A549 (cell line): Measurements from ENCODE around the gene SLC22A2. TPM values are rescaled to one million over a fixed set of nuclear protein-coding genes. Genes with fewer than 3 reads are reported as not detected.

Experiments used
- ATAC-seq, 2 experiments: fragments of 200-7000 bp in 1 of 2; fragments of >200 bp in 1 of 2; cut with Nextera tagmentation in 1 of 2; cut with Tn5 transposase in 1 of 2; 3 replicates each; pipeline versions ENCODE4 v1.8.0 to v1.9.1; 2018 to 2020; ENCODE audit warnings: mild to moderate bottlenecking in 1 of 2, moderate library complexity in 1 of 2
- CTCF ChIA-PET: fragments of 300-600 bp; sonication (Branson Sonifier 250); formaldehyde crosslinking; extraction: SDS; loops from one replicate; lab custom pipeline; 2021; ENCODE audit warnings: antibody characterized with exemption, inconsistent platforms; lab: Yijun Ruan, JAX
- POLR2A ChIA-PET: fragments of 350-600 bp; formaldehyde crosslinking; extraction: SDS; loops from one replicate; lab custom pipeline; 2021; ENCODE audit warnings: antibody characterized with exemption, inconsistent platforms; lab: Yijun Ruan, JAX
- DNase-seq, 2 experiments: peaks; one replicate each; pipeline versions ENCODE4 v3.0.0 to v3.0.0-alpha.2; 2011 to 2016; ENCODE audit warnings: low read depth in 1 of 2, low spot score in 1 of 2
- FAIRE-seq: peaks from 2 replicates; lab custom pipeline; 2011; peaks lifted over from hg19 to GRCh38; lab: Jason Lieb, UNC
- H3K27ac ChIP-seq, 2 experiments: fragments of >200 bp; sonication (Bioruptor Twin); formaldehyde crosslinking; 3 replicates each; pipeline ENCODE4 v1.5.1; 2016 to 2017
- H3K4me1 ChIP-seq: fragments of >200 bp; sonication (Bioruptor Twin); formaldehyde crosslinking; 3 replicates; pipeline ENCODE4 v1.6.1; 2016
- H3K4me2 ChIP-seq: fragments of >200 bp; sonication (Bioruptor Twin); formaldehyde crosslinking; 3 replicates; pipeline ENCODE4 v1.6.1; 2016
- H3K4me3 ChIP-seq: fragments of >200 bp; sonication (Bioruptor Twin); formaldehyde crosslinking; 3 replicates; pipeline ENCODE4 v1.5.1; 2016
- H3K9me3 ChIP-seq: fragments of >200 bp; sonication (Bioruptor Twin); formaldehyde crosslinking; 3 replicates; pipeline ENCODE4 v1.6.1; 2016
- ATOH8 ChIP-seq: fragments of 250-450 bp; sonication (Bioruptor Pico); IDR thresholded peaks from 2 replicates; pipeline ENCODE4 v1.5.0; 2020; ENCODE audit warnings: low read depth, mild to moderate bottlenecking, moderate library complexity
- CEBPB ChIP-seq, 2 experiments: fragments of >200 bp in 1 of 2; sonication (Bioruptor Twin) in 1 of 2; formaldehyde crosslinking in 1 of 2; IDR thresholded peaks; 2 replicates each; pipeline ENCODE4 v1.6.1; 2012 to 2016
- ESRRA ChIP-seq: fragments of 150-350 bp; IDR thresholded peaks from 2 replicates; pipeline ENCODE4 v1.6.1; 2014; ENCODE audit warnings: mild to moderate bottlenecking, low read length, borderline replicate concordance
- FOSL2 ChIP-seq, 2 experiments: fragments of 450-650 bp in 1 of 2; fragments of >200 bp in 1 of 2; sonication (Bioruptor Twin) in 1 of 2; formaldehyde crosslinking; IDR thresholded peaks; 2 replicates each; pipeline versions ENCODE4 v1.5.0 to v1.6.1; 2016 to 2020; ENCODE audit warnings: mild to moderate bottlenecking in 1 of 2, moderate library complexity in 1 of 2
- HDAC2 ChIP-seq: fragments of 200-600 bp; sonication (generic); IDR thresholded peaks from 2 replicates; pipeline ENCODE4 v1.6.1; 2016
- HMGXB4 ChIP-seq: fragments of 250-450 bp; sonication (Bioruptor Pico); IDR thresholded peaks from 2 replicates; pipeline ENCODE4 v1.5.0; 2021; ENCODE audit warnings: mild to moderate bottlenecking, moderate library complexity, borderline replicate concordance
- JUN ChIP-seq, 2 experiments: fragments of >200 bp; sonication (Bioruptor Twin); formaldehyde crosslinking; IDR thresholded peaks; 2 replicates in 1 of 2; 3 replicates in 1 of 2; pipeline ENCODE4 v1.6.1; 2016 to 2017
- JUNB ChIP-seq: fragments of >200 bp; sonication (Bioruptor Twin); formaldehyde crosslinking; IDR thresholded peaks from 2 replicates; pipeline ENCODE4 v1.6.1; 2016
- KDM1A ChIP-seq: fragments of 200-600 bp; sonication (generic); IDR thresholded peaks from 2 replicates; pipeline ENCODE4 v1.6.1; 2016; ENCODE audit warnings: low read depth, mild to moderate bottlenecking
- MAX ChIP-seq: IDR thresholded peaks from 2 replicates; pipeline ENCODE4 v1.6.1; 2012
- MAZ ChIP-seq: fragments of 150-350 bp; IDR thresholded peaks from 2 replicates; pipeline ENCODE4 v1.6.1; 2014; ENCODE audit warnings: antibody characterized with exemption, low read depth, low read length, borderline replicate concordance
- NR3C1 ChIP-seq: fragments of >200 bp; sonication (Bioruptor Twin); formaldehyde crosslinking; IDR thresholded peaks from 3 replicates; pipeline ENCODE4 v1.6.1; 2017
- POLR2AphosphoS2 ChIP-seq: conservative IDR thresholded peaks from 2 replicates; pipeline ENCODE4 v1.6.1; 2012; ENCODE audit warnings: low read length, improper control_type of control experiment, inconsistent platforms
- RAD21 ChIP-seq, 2 experiments: fragments of >200 bp in 1 of 2; sonication (Bioruptor Twin) in 1 of 2; formaldehyde crosslinking in 1 of 2; IDR thresholded peaks in 1 of 2; conservative IDR thresholded peaks in 1 of 2; 2 replicates in 1 of 2; 3 replicates in 1 of 2; pipeline ENCODE4 v1.6.1; 2012 to 2018; ENCODE audit warnings: inconsistent platforms in 1 of 2
- RARB ChIP-seq: fragments of 250-450 bp; sonication (Bioruptor Pico); IDR thresholded peaks from 2 replicates; pipeline ENCODE4 v1.8.0; 2021; ENCODE audit warnings: mild to moderate bottlenecking, moderate library complexity
- RCOR1 ChIP-seq: fragments of 150-350 bp; IDR thresholded peaks from 2 replicates; pipeline ENCODE4 v1.6.1; 2014; ENCODE audit warnings: antibody characterized with exemption, low read length, low read depth
- SREBF2 ChIP-seq: fragments of 450-650 bp; IDR thresholded peaks from 2 replicates; pipeline ENCODE4 v1.6.1; 2014; ENCODE audit warnings: mild to moderate bottlenecking, moderate library complexity
- TFCP2L1 ChIP-seq: fragments of 250-450 bp; sonication (Bioruptor Pico); IDR thresholded peaks from 2 replicates; pipeline ENCODE4 v1.5.0; 2021; ENCODE audit warnings: mild to moderate bottlenecking
- TP53 ChIP-seq: fragments of 250-450 bp; sonication (Bioruptor Pico); IDR thresholded peaks from 2 replicates; pipeline ENCODE4 v1.5.0; 2021; ENCODE audit warnings: mild to moderate bottlenecking, moderate library complexity
- USF2 ChIP-seq: fragments of 450-650 bp; IDR thresholded peaks from 2 replicates; pipeline ENCODE4 v1.6.1; 2014; ENCODE audit warnings: antibody characterized with exemption
- ZC3H11A ChIP-seq: fragments of 450-650 bp; IDR thresholded peaks from 2 replicates; pipeline ENCODE4 v1.6.1; 2014; ENCODE audit warnings: antibody characterized with exemption, mild to moderate bottlenecking
- WGBS: methylation state at CpG from one replicate; pipeline ENCODE4 v1.1.6; 2017; ENCODE audit errors: missing lambda C conversion rate; 5-methylcytosine and 5-hydroxymethylcytosine counted together
- polyA plus RNA-seq, 4 experiments: library from polyadenylated mRNA; depleted of rRNA in 3 of 4; stranded (reverse); fragments of >200 nt; fragmentation: RNase III in 1 of 4; extraction: RNeasy Plus Mini Kit Qiagen cat#74134 plus additional on column Dnase treatment in 1 of 4; gene quantifications; 2 replicates in 3 of 4; 3 replicates in 1 of 4; pipeline ENCODE4 v1.2.3, GENCODE V29; 2011 to 2017

SLC22A2 gene
- polyA plus RNA-seq, 2 of the 4 experiments (the other 2 are of a cell fraction), result 0.04 TPM; not detected in 1

GRCh38 chr6:160276126-160276525, 17.5 kb upstream of the SLC22A2 start:
- no peak for ATAC-seq
- 84% methylated on average over 4 of the region's 4 CpGs for WGBS
- H3K4me1 ChIP-seq, result peaks cover 15% of the 10 kb centered on the region; the same call in 2 of the 3 replicates
- FAIRE-seq, result no peak
- CTCF ChIA-PET, result no interaction called here
- DNase-seq, result no peak
- TF ChIP-seq CEBPB (IDR thresholded peaks at IDR 0.05), result no peak
- no peak for TF ChIP-seq HDAC2
- TF ChIP-seq FOSL2 (IDR thresholded peaks at IDR 0.05), result no peak
- no peak for TF ChIP-seq FOSL2 (CRISPR knock-in tag; IDR thresholded peaks at IDR 0.05)
- no peak for TF ChIP-seq MAZ
- TF ChIP-seq TFCP2L1 (CRISPR knock-in tag), result no peak
- no peak for TF ChIP-seq HMGXB4 (CRISPR knock-in tag)
- no peak for TF ChIP-seq TP53 (CRISPR knock-in tag)
- no peak for TF ChIP-seq JUN (IDR thresholded peaks at IDR 0.05)
- no peak for TF ChIP-seq NR3C1
- no peak for TF ChIP-seq RARB (CRISPR knock-in tag)
- TF ChIP-seq ESRRA, result no peak
- TF ChIP-seq RAD21 (conservative IDR thresholded peaks at IDR 0.05 in 1 of 2, IDR thresholded peaks at IDR 0.05 in 1 of 2), result no peak
- H3K4me2 ChIP-seq, result no peak overlapping the region
- POLR2A ChIA-PET, result no interaction called here
- no peak overlapping the region; a peak in 1 of 6 replicates for H3K27ac ChIP-seq
- no peak overlapping the region for H3K4me3 ChIP-seq
- no peaks in the 10 kb centered on the region for H3K9me3 ChIP-seq

- TF ChIP-seq POLR2AphosphoS2 (no peak), KDM1A (no peak), MAX (no peak), SREBF2 (no peak), JUNB (no peak), RCOR1 (no peak), HMGXB4 (CRISPR knock-in tag) (no peak), ZC3H11A (no peak), USF2 (no peak), ATOH8 (CRISPR knock-in tag) (no peak)
- H3K9me3 ChIP-seq, result no peaks in the 10 kb centered on the region
- ATAC-seq, result no peak
- POLR2A ChIA-PET, result no interaction called here
- peaks cover 15% of the 10 kb centered on the region; the same call in 2 of the 3 replicates for H3K4me1 ChIP-seq
- no peak for FAIRE-seq
- H3K4me2 ChIP-seq, result no peak overlapping the region
- CTCF ChIA-PET, result no interaction called here
- H3K4me3 ChIP-seq, result no peak overlapping the region
- DNase-seq, result no peak
- H3K27ac ChIP-seq, result no peak overlapping the region
- 87% methylated on average over 19 of the region's 20 CpGs for WGBS
Observed at GRCh38 chr6:160275511-160276003, 16.9 kb upstream of the SLC22A2 start.
